Mammary epithelial cell (primary cell): ENCODE results near the gene SLC35F2.

Experiments
- EZH2 ChIP-seq: IDR thresholded peaks from 2 replicates; pipeline ENCODE4 v1.6.1; 2012; ENCODE audit warnings: low read length, inconsistent platforms, borderline replicate concordance
- TF ChIP-seq, protein P1 (sequence below), 2 donors: IDR thresholded peaks in 1 of 2; conservative IDR thresholded peaks in 1 of 2; 2 replicates each; pipeline ENCODE4 v1.5.1; 2011 to 2012; ENCODE audit warnings: inconsistent platforms in 2 of 2, low read length in 2 of 2, mild to moderate bottlenecking in 2 of 2, control low read depth in 1 of 2, low read depth in 1 of 2; ENCODE audit not compliant: insufficient read depth in 1 of 2; ENCODE audit errors: extremely low read depth in 1 of 2

DNA sequence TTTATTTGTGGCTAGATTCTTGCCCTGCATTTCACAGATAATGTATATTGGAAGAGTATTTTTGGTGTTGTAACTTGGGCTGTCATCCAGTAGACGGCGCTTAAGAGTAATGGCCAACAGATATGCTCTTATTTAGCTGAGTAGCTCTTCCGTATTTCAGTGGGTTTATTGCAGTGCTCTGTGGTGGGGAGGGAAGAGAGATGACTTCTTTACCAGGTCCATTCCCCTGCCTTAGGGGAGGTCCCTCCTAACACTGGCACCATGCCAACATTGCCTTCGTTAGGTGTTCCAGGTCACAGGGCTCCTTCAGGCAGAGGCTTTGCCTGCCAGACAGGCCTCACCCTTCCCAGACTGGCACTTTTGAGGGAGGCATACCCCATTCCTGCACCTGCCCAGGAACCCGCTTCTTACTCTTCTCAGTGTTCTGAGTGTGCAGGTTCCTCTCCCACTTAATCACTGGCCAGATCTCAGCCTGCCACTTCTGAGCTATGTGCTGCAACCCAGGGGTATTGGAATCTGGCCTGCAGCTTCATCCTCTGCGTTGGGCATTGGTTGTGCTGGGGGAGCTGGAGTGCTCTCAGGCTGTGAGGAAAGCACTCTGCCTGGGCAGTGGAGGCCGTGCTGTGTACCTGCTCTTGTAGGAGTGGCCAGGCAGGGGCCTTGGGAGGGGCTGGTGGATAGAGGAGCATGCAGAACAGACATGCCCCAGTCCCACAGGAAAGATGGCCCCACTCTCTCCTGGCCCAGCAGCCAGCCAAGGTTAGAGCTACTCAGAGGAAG lies 117.4 kb downstream of the SLC35F2 start:
- TF ChIP-seq, protein P1, sequence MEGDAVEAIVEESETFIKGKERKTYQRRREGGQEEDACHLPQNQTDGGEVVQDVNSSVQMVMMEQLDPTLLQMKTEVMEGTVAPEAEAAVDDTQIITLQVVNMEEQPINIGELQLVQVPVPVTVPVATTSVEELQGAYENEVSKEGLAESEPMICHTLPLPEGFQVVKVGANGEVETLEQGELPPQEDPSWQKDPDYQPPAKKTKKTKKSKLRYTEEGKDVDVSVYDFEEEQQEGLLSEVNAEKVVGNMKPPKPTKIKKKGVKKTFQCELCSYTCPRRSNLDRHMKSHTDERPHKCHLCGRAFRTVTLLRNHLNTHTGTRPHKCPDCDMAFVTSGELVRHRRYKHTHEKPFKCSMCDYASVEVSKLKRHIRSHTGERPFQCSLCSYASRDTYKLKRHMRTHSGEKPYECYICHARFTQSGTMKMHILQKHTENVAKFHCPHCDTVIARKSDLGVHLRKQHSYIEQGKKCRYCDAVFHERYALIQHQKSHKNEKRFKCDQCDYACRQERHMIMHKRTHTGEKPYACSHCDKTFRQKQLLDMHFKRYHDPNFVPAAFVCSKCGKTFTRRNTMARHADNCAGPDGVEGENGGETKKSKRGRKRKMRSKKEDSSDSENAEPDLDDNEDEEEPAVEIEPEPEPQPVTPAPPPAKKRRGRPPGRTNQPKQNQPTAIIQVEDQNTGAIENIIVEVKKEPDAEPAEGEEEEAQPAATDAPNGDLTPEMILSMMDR (conservative IDR thresholded peaks at IDR 0.05 in 1 of 2, IDR thresholded peaks at IDR 0.05 in 1 of 2; ENCODE audit: extremely low read depth in 1 of 2, insufficient read depth in 1 of 2, low read depth in 1 of 2, low read length in 2 of 2), result peak; percentile 68 to 73
- TF ChIP-seq EZH2, result no peak
